Ectodermal cell (in vitro differentiated cells): ENCODE results near the gene NANOGP8.

Experiments
- H3K27ac ChIP-seq: 2 replicates; pipeline ENCODE4 v1.7.0; 2013; ENCODE audit warnings: mild to moderate bottlenecking, low read depth, low read length; ENCODE audit not compliant: insufficient read depth, poor library complexity, severe bottlenecking
- H3K27me3 ChIP-seq: 2 replicates; pipeline ENCODE4 v1.7.0; 2013; ENCODE audit warnings: mild to moderate bottlenecking, low read length; ENCODE audit not compliant: insufficient read depth, control insufficient read depth, poor library complexity, severe bottlenecking
- H3K36me3 ChIP-seq: one replicate; pipeline ENCODE4 v1.7.0; 2013; ENCODE audit warnings: low read length; ENCODE audit not compliant: control insufficient read depth, insufficient read depth
- H3K4me1 ChIP-seq: one replicate; pipeline ENCODE4 v1.7.0; 2013; ENCODE audit warnings: low read length; ENCODE audit not compliant: control insufficient read depth, insufficient read depth
- H3K4me3 ChIP-seq: 2 replicates; pipeline ENCODE4 v1.7.0; 2013; ENCODE audit warnings: low read depth, low read length, control low read depth; ENCODE audit not compliant: insufficient read depth
- H3K9me3 ChIP-seq: 2 replicates; pipeline ENCODE4 v1.7.0; 2013; ENCODE audit warnings: mild to moderate bottlenecking, low read length, moderate library complexity; ENCODE audit not compliant: control insufficient read depth
- WGBS, 2 experiments: methylation state at CpG; one replicate each; pipeline ENCODE4 v1.1.7; 2013; ENCODE audit warnings: missing lambda C conversion rate in 2 of 2; 5-methylcytosine and 5-hydroxymethylcytosine counted together

Gene NANOGP8

DNA sequence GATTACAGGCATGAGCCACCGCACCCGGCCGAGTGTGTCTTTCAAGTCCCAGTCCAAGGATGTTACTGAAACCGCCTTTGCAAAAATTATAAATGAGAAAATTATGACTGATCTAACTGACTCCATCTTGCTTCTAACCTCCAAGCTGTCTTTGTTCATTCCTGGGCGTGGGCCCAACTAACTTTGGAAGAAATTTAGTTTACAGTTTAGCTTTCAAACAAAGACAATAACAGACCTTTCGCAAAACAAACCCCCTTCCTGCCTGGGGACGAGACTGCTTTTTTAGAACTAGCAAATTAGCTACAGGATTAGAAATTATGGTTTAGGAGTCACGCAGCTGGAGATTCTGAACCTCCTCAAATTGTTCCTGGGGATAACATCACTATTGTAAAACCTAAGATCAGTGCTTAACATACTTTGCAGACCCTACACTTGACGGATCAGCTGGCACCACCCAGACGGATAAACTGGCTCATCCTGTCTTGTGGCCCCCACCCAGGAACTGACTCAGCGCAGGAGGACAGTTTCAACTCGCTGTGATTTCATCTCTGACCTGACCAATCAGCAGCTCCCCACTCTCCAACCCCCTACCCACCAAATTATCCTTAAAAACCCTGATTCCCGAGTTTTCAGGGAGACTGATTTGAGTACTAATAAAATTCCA is 23.8 kb downstream of the NANOGP8 start:
- H3K27ac ChIP-seq = no peak overlapping the region
- no peak overlapping the region for H3K4me3 ChIP-seq
- 67 to 72% methylated on average over 13 of the region's 13 CpGs for WGBS, 2 experiments

DNA sequence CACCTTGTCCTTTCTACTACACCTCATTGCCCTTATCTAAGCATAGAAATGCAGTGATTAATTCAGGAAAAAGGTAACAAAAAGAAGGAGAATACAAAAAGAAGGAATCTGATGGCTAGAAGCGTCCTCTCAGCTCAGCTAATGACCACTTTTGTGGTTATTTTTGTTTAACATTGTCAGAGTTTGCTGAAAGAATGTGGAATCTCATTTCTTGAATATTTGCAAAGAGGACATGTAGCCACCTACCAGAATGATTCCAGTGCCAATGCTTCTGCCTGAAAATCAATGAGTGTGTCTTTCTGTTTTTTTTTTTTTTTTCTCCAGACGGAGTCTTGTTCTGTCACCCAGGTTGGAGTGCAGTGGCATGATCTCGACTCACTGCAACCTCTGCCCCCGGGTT is 24.5 kb downstream of the NANOGP8 start:
- H3K9me3 ChIP-seq = no peaks in the 10 kb centered on the region
- H3K4me1 ChIP-seq = no peaks in the 10 kb centered on the region
- no peaks in the 10 kb centered on the region for H3K36me3 ChIP-seq
- H3K27ac ChIP-seq = no peak overlapping the region
- H3K27me3 ChIP-seq = no peaks in the 10 kb centered on the region
- WGBS, 2 experiments = 64 to 69% methylated on average over 4 of the region's 4 CpGs
- H3K4me3 ChIP-seq = no peak overlapping the region

More for the DNA sequence above, 23.8 kb downstream of the NANOGP8 start:
- H3K27me3 ChIP-seq = no peaks in the 10 kb centered on the region
- no peaks in the 10 kb centered on the region for H3K36me3 ChIP-seq
- no peaks in the 10 kb centered on the region for H3K4me1 ChIP-seq
- H3K9me3 ChIP-seq = no peaks in the 10 kb centered on the region

DNA sequence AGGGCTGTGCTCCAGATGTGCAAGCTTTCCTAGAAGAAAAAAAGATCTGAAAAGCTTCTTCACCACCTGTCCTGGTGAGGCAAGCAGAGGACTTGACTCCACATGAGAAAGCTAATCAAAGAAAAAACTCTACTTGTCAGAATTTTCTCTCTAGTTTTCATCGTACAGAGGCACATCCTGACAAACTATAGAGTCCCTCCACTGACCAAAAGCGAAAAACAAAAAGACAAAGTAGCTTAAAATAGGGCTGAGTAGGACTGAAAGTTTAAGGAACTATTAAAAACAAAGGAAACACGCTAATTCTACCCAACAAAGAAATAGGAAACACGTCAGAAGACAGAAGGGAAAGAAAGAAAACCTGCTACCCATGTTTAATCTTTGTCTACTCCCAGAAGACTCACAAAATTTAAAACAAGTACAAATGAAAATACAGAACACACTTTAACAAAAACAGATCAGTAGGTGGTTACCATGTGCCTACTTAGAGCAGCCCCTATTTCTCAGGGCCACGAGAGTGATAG is 26.5 kb downstream of the NANOGP8 start:
- H3K27me3 ChIP-seq = no peaks in the 10 kb centered on the region
- H3K4me3 ChIP-seq = no peak overlapping the region
- no peak overlapping the region for H3K27ac ChIP-seq
- WGBS, 2 experiments = 87 to 90% methylated on average over 3 to 4 of the region's 5 CpGs
- H3K36me3 ChIP-seq = no peaks in the 10 kb centered on the region
- H3K4me1 ChIP-seq = no peaks in the 10 kb centered on the region
- H3K9me3 ChIP-seq = no peaks in the 10 kb centered on the region

DNA sequence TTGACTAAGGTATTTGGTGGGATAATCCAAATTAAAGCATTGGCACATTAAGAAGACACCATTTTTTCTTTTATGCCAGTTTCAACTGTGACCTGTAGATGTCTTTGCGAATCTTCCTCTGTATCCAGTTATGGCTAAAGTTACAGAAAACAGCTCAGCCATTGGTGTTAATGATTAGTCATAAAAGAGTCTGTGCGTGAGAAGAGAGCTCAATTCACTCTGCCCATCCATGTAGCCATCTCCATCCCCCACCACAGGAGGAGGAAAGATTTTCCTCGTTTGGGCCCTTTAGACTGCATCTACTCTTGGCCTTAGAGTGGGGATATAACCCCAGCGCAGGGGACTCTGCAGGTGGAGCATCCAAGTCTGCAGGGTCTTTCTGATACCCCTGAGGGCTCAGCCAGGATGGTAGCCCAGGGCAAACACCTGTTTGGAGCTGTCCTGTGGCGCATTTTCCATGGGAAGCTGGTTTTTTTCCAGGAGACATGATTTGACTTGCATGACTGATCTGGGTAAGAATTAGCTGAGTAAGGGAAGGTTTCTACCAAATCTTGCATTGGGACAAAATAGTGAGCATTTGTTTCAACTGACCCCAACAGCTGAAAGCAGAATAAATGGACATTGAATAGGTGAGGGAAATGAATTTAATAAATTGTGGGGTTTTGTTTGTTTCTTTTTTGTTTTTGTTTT is 29.5 kb downstream of the NANOGP8 start:
- no peaks in the 10 kb centered on the region for H3K9me3 ChIP-seq
- H3K4me1 ChIP-seq = no peaks in the 10 kb centered on the region
- H3K4me3 ChIP-seq = no peak overlapping the region
- WGBS, 2 experiments = 94 to 95% methylated on average over 5 of the region's 5 CpGs
- no peak overlapping the region for H3K27ac ChIP-seq
- no peaks in the 10 kb centered on the region for H3K27me3 ChIP-seq
- H3K36me3 ChIP-seq = no peaks in the 10 kb centered on the region

DNA sequence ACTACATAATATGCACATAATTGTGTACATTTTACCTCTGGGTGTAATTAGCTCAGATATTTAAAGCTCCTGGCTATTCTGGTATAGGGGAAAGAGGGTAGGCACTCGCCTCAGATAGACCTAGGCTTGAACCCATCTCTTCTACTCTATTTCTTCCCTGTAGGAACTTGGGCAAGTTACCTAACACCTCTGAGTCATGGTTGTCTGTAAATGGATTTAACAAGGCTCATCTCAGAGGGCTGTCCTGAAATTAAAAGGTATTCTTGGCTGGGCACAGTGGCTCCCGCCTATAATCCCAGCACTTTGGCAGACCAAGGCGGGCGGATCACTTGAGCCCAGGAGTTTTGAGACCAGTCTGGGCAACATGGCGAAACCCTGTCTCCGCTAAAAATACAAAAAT is 30.7 kb downstream of the NANOGP8 start:
- WGBS, 2 experiments = 91 to 95% methylated on average over 6 of the region's 6 CpGs
- H3K9me3 ChIP-seq = no peaks in the 10 kb centered on the region
- H3K4me3 ChIP-seq = no peak overlapping the region
- no peaks in the 10 kb centered on the region for H3K4me1 ChIP-seq
- H3K27ac ChIP-seq = no peak overlapping the region
- H3K36me3 ChIP-seq = no peaks in the 10 kb centered on the region
- no peaks in the 10 kb centered on the region for H3K27me3 ChIP-seq

DNA sequence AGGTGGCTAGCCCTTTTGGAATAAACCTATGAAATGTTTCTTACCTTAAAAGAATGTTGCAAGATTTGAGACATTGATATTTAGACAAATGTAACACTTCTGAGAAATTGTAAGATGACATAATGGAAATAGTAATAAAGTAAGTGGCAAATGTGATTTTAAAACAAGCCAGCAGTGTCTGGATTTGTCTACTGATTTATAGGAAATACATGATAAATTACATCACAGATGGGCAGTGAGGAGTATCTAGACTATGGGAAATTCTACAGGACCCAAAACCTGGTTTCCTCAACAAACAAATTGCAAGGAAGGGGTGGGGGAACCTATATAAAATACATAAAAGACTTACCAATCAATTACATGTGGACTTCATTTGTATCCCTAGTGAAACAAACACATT is 37.1 kb downstream of the NANOGP8 start:
- Histone ChIP-seq H3K4me3 (no peak overlapping the region), H3K27me3 (no peaks in the 10 kb centered on the region), H3K9me3 (no peaks in the 10 kb centered on the region), H3K4me1 (no peaks in the 10 kb centered on the region), H3K36me3 (no peaks in the 10 kb centered on the region), H3K27ac (no peak overlapping the region)

DNA sequence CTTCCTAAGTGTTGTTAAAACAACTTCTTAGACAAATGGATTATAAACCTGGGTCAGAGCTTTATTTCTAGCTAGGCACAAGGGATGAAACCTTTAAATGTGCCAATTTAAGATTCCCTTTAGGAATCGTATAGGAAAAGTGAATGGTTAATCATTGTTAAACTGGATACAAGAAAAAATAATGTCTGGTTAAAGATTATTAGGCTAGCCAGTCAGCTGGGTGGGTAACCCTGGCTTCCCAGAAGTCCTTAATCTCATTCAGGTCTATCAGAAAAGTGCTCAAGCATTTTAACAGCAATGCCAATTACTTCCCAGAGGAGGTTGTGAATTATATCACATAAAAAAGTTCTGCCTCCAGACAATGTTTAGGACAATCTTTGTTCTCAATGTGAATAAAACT is 37.6 kb downstream of the NANOGP8 start:
- WGBS, 2 experiments = 86 to 96% methylated on average over 1 of the region's 1 CpG
- no peak overlapping the region for H3K27ac ChIP-seq
- H3K4me1 ChIP-seq = no peaks in the 10 kb centered on the region
- H3K36me3 ChIP-seq = no peaks in the 10 kb centered on the region
- no peaks in the 10 kb centered on the region for H3K27me3 ChIP-seq
- no peaks in the 10 kb centered on the region for H3K9me3 ChIP-seq
- H3K4me3 ChIP-seq = no peak overlapping the region

DNA sequence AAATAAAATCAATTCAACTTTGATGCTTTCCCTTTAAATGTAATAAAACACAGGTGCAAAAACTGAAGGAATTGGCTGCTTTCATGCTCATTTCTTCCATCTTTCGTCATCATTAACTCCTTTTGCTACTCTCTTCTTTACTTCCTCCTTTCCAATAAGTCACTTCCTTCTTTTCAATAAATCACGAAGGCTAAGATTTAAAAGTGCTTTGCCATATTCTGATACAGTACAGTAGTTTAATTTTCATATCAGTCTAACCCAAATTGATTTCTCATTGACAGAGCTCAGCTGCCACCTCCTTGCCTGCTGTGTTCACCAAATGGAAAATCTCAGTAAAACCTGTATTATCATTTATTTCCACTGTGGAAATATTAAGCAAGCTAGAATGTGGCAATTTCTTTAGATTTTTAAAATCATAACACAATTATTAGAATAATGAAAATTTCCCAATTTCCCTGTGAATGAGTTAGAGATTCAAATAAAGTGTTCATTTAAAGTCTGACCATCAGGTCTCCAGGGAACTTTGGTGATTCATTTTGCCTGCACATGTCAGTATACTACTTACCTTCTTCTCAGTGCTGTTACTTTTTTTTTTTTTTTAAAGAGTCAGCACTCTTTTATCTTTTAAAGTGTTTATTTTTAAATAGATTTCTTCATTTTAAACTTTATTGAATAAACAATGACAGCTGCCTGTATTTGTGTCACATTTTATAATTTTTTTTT is 41.6 kb downstream of the NANOGP8 start:
- no peaks in the 10 kb centered on the region for H3K27me3 ChIP-seq
- no peaks in the 10 kb centered on the region for H3K4me1 ChIP-seq
- H3K4me3 ChIP-seq = no peak overlapping the region
- no peaks in the 10 kb centered on the region for H3K36me3 ChIP-seq
- H3K27ac ChIP-seq = no peak overlapping the region
- no peaks in the 10 kb centered on the region for H3K9me3 ChIP-seq
- 68 to 70% methylated on average over 2 of the region's 2 CpGs for WGBS, 2 experiments

DNA sequence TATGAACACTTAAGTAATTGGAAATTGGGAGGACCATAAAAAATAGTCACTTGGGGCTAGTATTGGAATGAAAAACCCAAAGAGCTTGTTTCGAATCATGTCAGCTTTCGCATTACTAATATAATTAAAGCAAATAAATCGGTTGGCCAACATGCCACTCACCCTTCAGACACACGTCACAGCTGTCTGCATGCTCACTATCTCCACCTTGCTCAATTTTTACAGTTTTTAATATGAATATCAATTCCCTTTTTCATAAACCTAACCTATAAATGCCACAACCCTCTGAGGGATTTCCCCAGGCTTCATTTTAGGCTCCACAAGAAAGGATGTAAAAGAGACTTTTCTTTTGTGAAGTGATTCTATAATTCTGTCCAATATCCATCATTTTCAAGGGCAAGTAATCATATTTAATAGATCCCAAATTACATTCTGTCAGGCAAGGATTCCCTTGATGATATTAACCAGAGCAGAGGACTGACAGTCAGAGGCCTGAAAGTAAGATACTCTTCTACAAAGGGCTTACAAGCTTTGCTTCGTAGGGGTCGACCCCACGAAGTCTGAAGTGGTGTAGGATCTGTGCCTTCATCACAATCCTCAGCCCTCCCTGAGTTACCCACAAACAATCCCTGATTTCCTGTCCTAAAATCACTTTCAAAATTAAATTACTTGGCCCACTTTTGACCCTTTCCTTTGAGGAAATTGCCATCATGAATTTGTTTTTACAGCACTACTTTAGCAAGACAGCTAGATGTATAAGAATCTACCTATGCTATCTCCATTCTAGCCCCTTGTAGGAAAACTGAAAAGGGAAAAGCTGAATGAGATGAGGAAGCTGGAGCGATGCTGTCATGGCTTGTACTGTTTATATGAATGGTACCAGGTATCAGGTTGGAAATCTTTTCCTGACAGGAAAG is 44.5 kb downstream of the NANOGP8 start:
- no peaks in the 10 kb centered on the region for H3K9me3 ChIP-seq
- WGBS, 2 experiments = 87 to 89% methylated on average over 8 of the region's 8 CpGs

More for the DNA sequence above, 44.5 kb downstream of the NANOGP8 start:
- Histone ChIP-seq H3K27me3 (no peaks in the 10 kb centered on the region), H3K4me1 (no peaks in the 10 kb centered on the region), H3K27ac (no peak overlapping the region), H3K4me3 (no peak overlapping the region), H3K36me3 (no peaks in the 10 kb centered on the region)
